Colonic mucosa (tissue), 4 donors: ENCODE data around the gene CCDC175. TPM values are rescaled to one million over a fixed set of nuclear protein-coding genes. Genes with fewer than 3 reads are reported as not detected.

Experiments used
- DNase-seq: peaks from one replicate; pipeline ENCODE4 v3.0.0-alpha.2; 2020
- H3K27ac ChIP-seq: fragments of 200-600 bp; one replicate; pipeline ENCODE4 v1.8.0; 2021
- H3K27me3 ChIP-seq: fragments of 200-600 bp; one replicate; pipeline ENCODE4 v1.8.0; 2021
- H3K36me3 ChIP-seq: fragments of 200-600 bp; one replicate; pipeline ENCODE4 v1.8.0; 2021
- H3K4me1 ChIP-seq: fragments of 200-600 bp; one replicate; pipeline ENCODE4 v1.8.0; 2021; ENCODE audit warnings: mild to moderate bottlenecking
- H3K4me3 ChIP-seq: fragments of 200-600 bp; one replicate; pipeline ENCODE4 v1.8.0; 2021
- H3K9ac ChIP-seq, 2 donors: one replicate each; pipeline ENCODE4 v1.7.0; 2013; ENCODE audit warnings: control low read depth in 2 of 2, low read depth in 2 of 2, low read length in 2 of 2
- H3K9me3 ChIP-seq: fragments of 200-600 bp; one replicate; pipeline ENCODE4 v1.8.0; 2021
- CTCF ChIP-seq: fragments of 200-600 bp; IDR thresholded peaks from one replicate; pipeline ENCODE4 v1.8.0; 2022; ENCODE audit warnings: antibody characterized with exemption, mild to moderate bottlenecking
- intact Hi-C: fragments of 100-400 bp; cut with DNase I; formaldehyde crosslinking; loops from one replicate; pipeline ENCODE4 v1.14.1; 2022
- total RNA-seq, 2 donors: library from RNA; stranded (reverse); fragmentation: NEBNext Ultra II Directional in 1 of 2; extraction: Animal tissue kit (Norgen Biotek cat#: 25700) in 1 of 2; gene quantifications; one replicate each; pipeline ENCODE4 v1.2.1, GENCODE V29; 2021
- donor health status: healthy.
- donor health status: DM: no; HTN: no; CAD: no.
- donor health status: DM: no; HTN: no; CAD: no.

CCDC175 gene
- total RNA-seq, 2 donors from 2014 or later = 0.27 to 0.32 TPM

GRCh38 chr14:59595071-59595470 lies 18.5 kb upstream of the CCDC175 start:
- no peak for TF ChIP-seq CTCF
- Histone ChIP-seq H3K27me3 (no peaks in the 10 kb centered on the region), H3K9ac (no peak overlapping the region), H3K36me3 (no peaks in the 10 kb centered on the region), H3K27ac (no peak overlapping the region), H3K4me3 (no peak overlapping the region), H3K4me1 (no peaks in the 10 kb centered on the region), H3K9me3 (no peaks in the 10 kb centered on the region)
- DNase-seq = peak; percentile 74
- intact Hi-C loops = no loop called here

GRCh38 chr14:59591641-59592370 lies 15.2 kb upstream of the CCDC175 start:
- Histone ChIP-seq H3K4me1 (no peaks in the 10 kb centered on the region), H3K27ac (no peak overlapping the region), H3K36me3 (no peaks in the 10 kb centered on the region), H3K27me3 (no peaks in the 10 kb centered on the region), H3K4me3 (no peak overlapping the region), H3K9me3 (no peaks in the 10 kb centered on the region), H3K9ac (no peak overlapping the region)
- no peak for DNase-seq
- no peak for TF ChIP-seq CTCF
- intact Hi-C loops = no loop called here

- DNase-seq = no peak
- no peak for TF ChIP-seq CTCF
- intact Hi-C loops = no loop called here
- Histone ChIP-seq H3K27ac (no peak overlapping the region), H3K4me1 (no peaks in the 10 kb centered on the region), H3K27me3 (no peaks in the 10 kb centered on the region), H3K36me3 (no peaks in the 10 kb centered on the region), H3K4me3 (no peak overlapping the region), H3K9ac (no peak overlapping the region), H3K9me3 (no peaks in the 10 kb centered on the region)
Measured at GRCh38 chr14:59588101-59588500, 11.5 kb upstream of the CCDC175 start.

GRCh38 chr14:59585891-59586554 lies 9.4 kb upstream of the CCDC175 start:
- H3K4me1 ChIP-seq = no peaks in the 10 kb centered on the region
- intact Hi-C loops = no loop called here
- no peaks in the 10 kb centered on the region for H3K9me3 ChIP-seq
- no peak for TF ChIP-seq CTCF
- no peak overlapping the region for H3K27ac ChIP-seq
- no peaks in the 10 kb centered on the region for H3K27me3 ChIP-seq
- no peak overlapping the region for H3K9ac ChIP-seq
- H3K36me3 ChIP-seq = no peaks in the 10 kb centered on the region
- H3K4me3 ChIP-seq = no peak overlapping the region
- no peak for DNase-seq

- no peak for TF ChIP-seq CTCF
- H3K27ac ChIP-seq = no peak overlapping the region
- intact Hi-C loops = no loop called here
- H3K9ac ChIP-seq = no peak overlapping the region
- no peak overlapping the region for H3K4me3 ChIP-seq
- H3K4me1 ChIP-seq = no peaks in the 10 kb centered on the region
- no peaks in the 10 kb centered on the region for H3K9me3 ChIP-seq
- H3K27me3 ChIP-seq = no peaks in the 10 kb centered on the region
- DNase-seq = no peak
- no peaks in the 10 kb centered on the region for H3K36me3 ChIP-seq
Measured at GRCh38 chr14:59583755-59584154, 7.1 kb upstream of the CCDC175 start.
